GM12874 (cell line): ENCODE measurements around the gene ELAVL2.

Source experiments
- CTCF ChIP-seq: IDR thresholded peaks from 2 replicates; pipeline ENCODE4 v1.5.1; 2011; ENCODE audit warnings: low read depth, mild to moderate bottlenecking, control low read depth, low read length, moderate library complexity; ENCODE audit not compliant: insufficient read depth

Gene ELAVL2

GRCh38 chr9:23659346-23660006 is 166.6 kb downstream of the ELAVL2 start:
- TF ChIP-seq CTCF = no peak

- no peak for TF ChIP-seq CTCF
These were observed 167.4 kb downstream of the ELAVL2 start for GRCh38 chr9:23658376-23659258.

GRCh38 chr9:23651051-23651450 is 175.0 kb downstream of the ELAVL2 start:
- no peak for TF ChIP-seq CTCF

- no peak for TF ChIP-seq CTCF
These were observed 177.4 kb downstream of the ELAVL2 start for GRCh38 chr9:23648651-23649050.

GRCh38 chr9:23644896-23645295 is 181.1 kb downstream of the ELAVL2 start:
- no peak for TF ChIP-seq CTCF

- no peak for TF ChIP-seq CTCF
These were observed 181.7 kb downstream of the ELAVL2 start for GRCh38 chr9:23644326-23644725.

- no peak for TF ChIP-seq CTCF
These were observed 182.3 kb downstream of the ELAVL2 start for GRCh38 chr9:23643656-23644258.
